Measurements from ENCODE around the gene ZNF641.

DNA sequence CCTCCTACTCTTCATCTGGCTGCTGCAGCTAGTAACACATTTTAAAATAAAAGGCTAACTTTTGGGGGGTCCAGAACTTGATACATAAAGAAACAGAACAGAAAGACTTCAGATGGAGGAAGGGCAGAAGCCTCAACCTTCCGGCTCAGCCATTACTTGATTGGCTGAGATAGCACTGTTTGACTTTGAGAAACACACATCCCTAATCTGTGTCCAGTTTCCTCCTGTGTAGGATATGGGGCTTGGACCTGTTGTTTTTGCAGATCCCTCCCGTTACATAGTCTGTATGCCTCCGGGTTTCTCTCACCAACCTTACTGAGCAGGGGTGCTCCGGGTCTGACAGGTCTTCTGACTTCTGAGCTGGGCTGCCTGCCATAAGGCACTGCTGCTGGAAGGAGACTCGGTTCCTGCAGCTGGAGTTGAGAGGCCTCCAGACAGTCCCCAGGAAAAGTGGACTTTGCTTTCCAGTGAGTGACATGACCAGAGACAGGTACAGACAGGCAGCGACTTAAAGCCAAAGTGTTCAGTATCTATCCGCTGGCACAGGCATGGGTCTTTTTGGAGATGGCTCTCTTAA, 8.3 kb upstream of the ZNF641 start:
- TF ChIP-seq POLR2A (IDR thresholded peaks at IDR 0.05; ENCODE audit: low read length) (no peak), PHF8 (IDR thresholded peaks at IDR 0.05; ENCODE audit: borderline replicate concordance, low read depth) (no peak), ZFP36 (IDR thresholded peaks at IDR 0.05; ENCODE audit: borderline replicate concordance, partially characterized antibody) (no peak), EP300 (IDR thresholded peaks at IDR 0.05) (no peak)
- TF ChIP-seq, protein P1, sequence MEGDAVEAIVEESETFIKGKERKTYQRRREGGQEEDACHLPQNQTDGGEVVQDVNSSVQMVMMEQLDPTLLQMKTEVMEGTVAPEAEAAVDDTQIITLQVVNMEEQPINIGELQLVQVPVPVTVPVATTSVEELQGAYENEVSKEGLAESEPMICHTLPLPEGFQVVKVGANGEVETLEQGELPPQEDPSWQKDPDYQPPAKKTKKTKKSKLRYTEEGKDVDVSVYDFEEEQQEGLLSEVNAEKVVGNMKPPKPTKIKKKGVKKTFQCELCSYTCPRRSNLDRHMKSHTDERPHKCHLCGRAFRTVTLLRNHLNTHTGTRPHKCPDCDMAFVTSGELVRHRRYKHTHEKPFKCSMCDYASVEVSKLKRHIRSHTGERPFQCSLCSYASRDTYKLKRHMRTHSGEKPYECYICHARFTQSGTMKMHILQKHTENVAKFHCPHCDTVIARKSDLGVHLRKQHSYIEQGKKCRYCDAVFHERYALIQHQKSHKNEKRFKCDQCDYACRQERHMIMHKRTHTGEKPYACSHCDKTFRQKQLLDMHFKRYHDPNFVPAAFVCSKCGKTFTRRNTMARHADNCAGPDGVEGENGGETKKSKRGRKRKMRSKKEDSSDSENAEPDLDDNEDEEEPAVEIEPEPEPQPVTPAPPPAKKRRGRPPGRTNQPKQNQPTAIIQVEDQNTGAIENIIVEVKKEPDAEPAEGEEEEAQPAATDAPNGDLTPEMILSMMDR (IDR thresholded peaks at IDR 0.05), result no peak
- TF ChIP-seq, protein P2, sequence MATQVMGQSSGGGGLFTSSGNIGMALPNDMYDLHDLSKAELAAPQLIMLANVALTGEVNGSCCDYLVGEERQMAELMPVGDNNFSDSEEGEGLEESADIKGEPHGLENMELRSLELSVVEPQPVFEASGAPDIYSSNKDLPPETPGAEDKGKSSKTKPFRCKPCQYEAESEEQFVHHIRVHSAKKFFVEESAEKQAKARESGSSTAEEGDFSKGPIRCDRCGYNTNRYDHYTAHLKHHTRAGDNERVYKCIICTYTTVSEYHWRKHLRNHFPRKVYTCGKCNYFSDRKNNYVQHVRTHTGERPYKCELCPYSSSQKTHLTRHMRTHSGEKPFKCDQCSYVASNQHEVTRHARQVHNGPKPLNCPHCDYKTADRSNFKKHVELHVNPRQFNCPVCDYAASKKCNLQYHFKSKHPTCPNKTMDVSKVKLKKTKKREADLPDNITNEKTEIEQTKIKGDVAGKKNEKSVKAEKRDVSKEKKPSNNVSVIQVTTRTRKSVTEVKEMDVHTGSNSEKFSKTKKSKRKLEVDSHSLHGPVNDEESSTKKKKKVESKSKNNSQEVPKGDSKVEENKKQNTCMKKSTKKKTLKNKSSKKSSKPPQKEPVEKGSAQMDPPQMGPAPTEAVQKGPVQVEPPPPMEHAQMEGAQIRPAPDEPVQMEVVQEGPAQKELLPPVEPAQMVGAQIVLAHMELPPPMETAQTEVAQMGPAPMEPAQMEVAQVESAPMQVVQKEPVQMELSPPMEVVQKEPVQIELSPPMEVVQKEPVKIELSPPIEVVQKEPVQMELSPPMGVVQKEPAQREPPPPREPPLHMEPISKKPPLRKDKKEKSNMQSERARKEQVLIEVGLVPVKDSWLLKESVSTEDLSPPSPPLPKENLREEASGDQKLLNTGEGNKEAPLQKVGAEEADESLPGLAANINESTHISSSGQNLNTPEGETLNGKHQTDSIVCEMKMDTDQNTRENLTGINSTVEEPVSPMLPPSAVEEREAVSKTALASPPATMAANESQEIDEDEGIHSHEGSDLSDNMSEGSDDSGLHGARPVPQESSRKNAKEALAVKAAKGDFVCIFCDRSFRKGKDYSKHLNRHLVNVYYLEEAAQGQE (IDR thresholded peaks at IDR 0.05), result no peak

Measured in A549 (cell line).